ENCODE results near the gene ARL5A. TPM values are rescaled to one million over a fixed set of nuclear protein-coding genes. Genes with fewer than 3 reads are reported as not detected.

The ARL5A gene
- total and polyA plus RNA-seq, 8 donors, result 8.1 to 99.1 (median 28.0) TPM

GRCh38 chr2:151786483-151786882, 41.7 kb downstream of the ARL5A start:
- H3K36me3 ChIP-seq, result peaks cover 0 to 43% (median 28%) of the 10 kb centered on the region in 4 donors
- H3K9me3 ChIP-seq, result no peaks in the 10 kb centered on the region
- no peaks in the 10 kb centered on the region for H3K4me1 ChIP-seq
- DNase-seq, result no peak
- intact Hi-C loops (cut with DNase I; ENCODE audit: low total_unique reads), result no loop called here
- H3K4me3 ChIP-seq, result no peak overlapping the region
- 82 to 100% (median 98%) methylated on average over 1 of the region's 1 CpG for WGBS, 5 donors
- TF ChIP-seq, protein P1, sequence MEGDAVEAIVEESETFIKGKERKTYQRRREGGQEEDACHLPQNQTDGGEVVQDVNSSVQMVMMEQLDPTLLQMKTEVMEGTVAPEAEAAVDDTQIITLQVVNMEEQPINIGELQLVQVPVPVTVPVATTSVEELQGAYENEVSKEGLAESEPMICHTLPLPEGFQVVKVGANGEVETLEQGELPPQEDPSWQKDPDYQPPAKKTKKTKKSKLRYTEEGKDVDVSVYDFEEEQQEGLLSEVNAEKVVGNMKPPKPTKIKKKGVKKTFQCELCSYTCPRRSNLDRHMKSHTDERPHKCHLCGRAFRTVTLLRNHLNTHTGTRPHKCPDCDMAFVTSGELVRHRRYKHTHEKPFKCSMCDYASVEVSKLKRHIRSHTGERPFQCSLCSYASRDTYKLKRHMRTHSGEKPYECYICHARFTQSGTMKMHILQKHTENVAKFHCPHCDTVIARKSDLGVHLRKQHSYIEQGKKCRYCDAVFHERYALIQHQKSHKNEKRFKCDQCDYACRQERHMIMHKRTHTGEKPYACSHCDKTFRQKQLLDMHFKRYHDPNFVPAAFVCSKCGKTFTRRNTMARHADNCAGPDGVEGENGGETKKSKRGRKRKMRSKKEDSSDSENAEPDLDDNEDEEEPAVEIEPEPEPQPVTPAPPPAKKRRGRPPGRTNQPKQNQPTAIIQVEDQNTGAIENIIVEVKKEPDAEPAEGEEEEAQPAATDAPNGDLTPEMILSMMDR (IDR thresholded peaks at IDR 0.05), result no peak
- no peak overlapping the region for H3K27ac ChIP-seq
- no peaks in the 10 kb centered on the region for H3K27me3 ChIP-seq

GRCh38 chr2:151786077-151786476, 42.1 kb downstream of the ARL5A start:
- intact Hi-C loops (cut with DNase I; ENCODE audit: low total_unique reads), result no loop called here
- DNase-seq, result no peak
- WGBS, 5 donors, result 95 to 99% (median 98%) methylated on average over 5 of the region's 5 CpGs
- TF ChIP-seq POLR2A (IDR thresholded peaks at IDR 0.05), result no peak
- TF ChIP-seq EP300 (IDR thresholded peaks at IDR 0.05), result no peak
- TF ChIP-seq POLR2AphosphoS5 (IDR thresholded peaks at IDR 0.05), result no peak
- TF ChIP-seq, protein P1 (IDR thresholded peaks at IDR 0.05), result no peak
- H3K4me3 ChIP-seq, result no peak overlapping the region
- peaks cover 0 to 46% (median 32%) of the 10 kb centered on the region in 4 donors for H3K36me3 ChIP-seq
- no peak overlapping the region for H3K27ac ChIP-seq
- H3K9me3 ChIP-seq, result no peaks in the 10 kb centered on the region
- no peaks in the 10 kb centered on the region for H3K4me1 ChIP-seq
- no peaks in the 10 kb centered on the region for H3K27me3 ChIP-seq

DNA sequence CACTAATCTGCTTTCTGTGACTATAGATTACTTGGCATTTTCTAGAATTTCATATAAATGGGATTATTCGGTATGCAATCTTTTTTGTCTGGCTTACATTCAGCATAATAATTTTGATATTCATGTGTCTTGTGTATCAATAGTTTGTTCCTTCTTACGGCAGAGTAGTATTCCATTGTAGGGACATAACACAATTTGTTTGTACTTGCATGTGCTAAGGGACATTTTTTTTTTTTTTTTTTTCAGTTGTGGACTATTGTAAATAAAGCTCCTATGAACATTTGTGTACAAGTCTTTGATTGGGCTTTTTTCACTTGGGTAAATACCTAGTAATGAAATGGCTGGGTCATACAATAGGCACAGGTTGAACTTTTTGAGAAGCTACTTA, 45.1 kb downstream of the ARL5A start:
- DNase-seq, result no peak
- Histone ChIP-seq H3K4me3 (no peak overlapping the region), H3K4me1 (no peaks in the 10 kb centered on the region), H3K36me3 (peaks cover 0 to 52% (median 41%) of the 10 kb centered on the region in 4 donors), H3K9me3 (peaks cover 0 to 3% (median 0%) of the 10 kb centered on the region in 4 donors), H3K27ac (no peak overlapping the region), H3K27me3 (no peaks in the 10 kb centered on the region)
- intact Hi-C loops (cut with DNase I; ENCODE audit: low total_unique reads), result no loop called here
- TF ChIP-seq POLR2A (IDR thresholded peaks at IDR 0.05) (no peak), EP300 (IDR thresholded peaks at IDR 0.05) (no peak), POLR2AphosphoS5 (IDR thresholded peaks at IDR 0.05) (no peak)
- TF ChIP-seq, protein P1 (IDR thresholded peaks at IDR 0.05), result no peak
- WGBS, 5 donors, result 94 to 100% (median 97%) methylated on average over 2 of the region's 2 CpGs

- H3K9me3 ChIP-seq, result peaks cover 0 to 7% (median 0%) of the 10 kb centered on the region in 4 donors
- H3K36me3 ChIP-seq, result peaks cover 0 to 49% (median 40%) of the 10 kb centered on the region in 4 donors
- H3K27me3 ChIP-seq, result no peaks in the 10 kb centered on the region
- DNase-seq, result no peak
- 83 to 89% (median 87%) methylated on average over 6 of the region's 6 CpGs for WGBS, 5 donors
- no peak for TF ChIP-seq POLR2AphosphoS5 (IDR thresholded peaks at IDR 0.05)
- TF ChIP-seq POLR2A (IDR thresholded peaks at IDR 0.05), result no peak
- TF ChIP-seq, protein P1 (IDR thresholded peaks at IDR 0.05), result no peak
- TF ChIP-seq EP300 (IDR thresholded peaks at IDR 0.05), result no peak
- intact Hi-C loops (cut with DNase I; ENCODE audit: low total_unique reads), result no loop called here
- no peak overlapping the region for H3K4me3 ChIP-seq
- no peak overlapping the region for H3K27ac ChIP-seq
- H3K4me1 ChIP-seq, result no peaks in the 10 kb centered on the region
These were observed 45.7 kb downstream of the ARL5A start for GRCh38 chr2:151782378-151783132.

Data from stomach (tissue), 9 donors.